Mesodermal cell (in vitro differentiated cells): ENCODE measurements around the gene NRTN.

Experiments used
- H3K27ac ChIP-seq: 2 replicates; pipeline ENCODE4 v1.7.0; 2013; ENCODE audit warnings: mild to moderate bottlenecking, low read depth, low read length, moderate library complexity; ENCODE audit not compliant: severe bottlenecking
- H3K36me3 ChIP-seq: 2 replicates; pipeline ENCODE4 v1.7.1; 2013; ENCODE audit warnings: mild to moderate bottlenecking, low read length, moderate library complexity; ENCODE audit not compliant: control insufficient read depth, insufficient read depth
- H3K4me1 ChIP-seq: one replicate; pipeline ENCODE4 v1.7.1; 2013; ENCODE audit warnings: mild to moderate bottlenecking, low read length; ENCODE audit not compliant: insufficient read depth, control insufficient read depth, poor library complexity, severe bottlenecking
- H3K4me3 ChIP-seq: 2 replicates; pipeline ENCODE4 v1.7.0; 2013; ENCODE audit warnings: low read length, control low read depth, mild to moderate bottlenecking; ENCODE audit not compliant: insufficient read depth, poor library complexity, severe bottlenecking; ENCODE audit errors: extremely low read depth
- H3K9me3 ChIP-seq: 2 replicates; pipeline ENCODE4 v1.7.1; 2013; ENCODE audit warnings: mild to moderate bottlenecking, low read length, moderate library complexity; ENCODE audit not compliant: control insufficient read depth
- WGBS, 2 experiments: methylation state at CpG; one replicate each; pipeline ENCODE4 v1.1.5; 2013; ENCODE audit warnings: missing lambda C conversion rate in 2 of 2; ENCODE audit not compliant: insufficient coverage in 2 of 2; 5-methylcytosine and 5-hydroxymethylcytosine counted together

Gene NRTN

DNA sequence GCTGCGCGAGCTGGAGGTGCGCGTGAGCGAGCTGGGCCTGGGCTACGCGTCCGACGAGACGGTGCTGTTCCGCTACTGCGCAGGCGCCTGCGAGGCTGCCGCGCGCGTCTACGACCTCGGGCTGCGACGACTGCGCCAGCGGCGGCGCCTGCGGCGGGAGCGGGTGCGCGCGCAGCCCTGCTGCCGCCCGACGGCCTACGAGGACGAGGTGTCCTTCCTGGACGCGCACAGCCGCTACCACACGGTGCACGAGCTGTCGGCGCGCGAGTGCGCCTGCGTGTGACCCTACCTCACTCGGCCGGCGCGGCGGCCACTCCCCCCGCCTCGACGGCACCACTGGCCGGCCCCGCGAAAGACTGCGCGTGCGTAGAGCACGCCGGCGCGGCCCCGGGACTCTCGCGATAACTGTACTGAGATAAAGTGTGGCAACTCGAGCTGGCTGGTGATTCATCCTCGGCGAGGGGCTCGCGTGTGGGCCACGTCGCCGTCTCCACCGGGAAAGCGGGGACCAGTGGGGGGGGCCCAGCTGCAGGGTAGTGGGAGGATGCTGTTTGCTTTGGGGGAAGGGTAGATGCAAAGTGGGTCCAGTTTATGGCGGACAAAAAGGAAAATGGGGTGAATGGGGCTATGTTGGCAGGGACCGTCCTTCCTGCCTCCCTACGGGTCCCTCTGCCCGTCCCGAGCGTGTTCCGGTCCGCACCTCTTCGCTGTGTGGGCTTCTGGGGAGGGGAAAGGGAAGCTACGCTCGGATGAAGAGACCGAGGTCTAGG lies 23.2 kb downstream of the NRTN start:
- no peaks in the 10 kb centered on the region for H3K36me3 ChIP-seq
- WGBS, 2 experiments = 1% methylated on average over 84 to 89 of the region's 91 CpGs
- no peaks in the 10 kb centered on the region for H3K4me1 ChIP-seq
- peak overlapping the region; percentile 97 for H3K27ac ChIP-seq
- H3K9me3 ChIP-seq = no peaks in the 10 kb centered on the region
- peak overlapping the region; percentile 61 for H3K4me3 ChIP-seq

DNA sequence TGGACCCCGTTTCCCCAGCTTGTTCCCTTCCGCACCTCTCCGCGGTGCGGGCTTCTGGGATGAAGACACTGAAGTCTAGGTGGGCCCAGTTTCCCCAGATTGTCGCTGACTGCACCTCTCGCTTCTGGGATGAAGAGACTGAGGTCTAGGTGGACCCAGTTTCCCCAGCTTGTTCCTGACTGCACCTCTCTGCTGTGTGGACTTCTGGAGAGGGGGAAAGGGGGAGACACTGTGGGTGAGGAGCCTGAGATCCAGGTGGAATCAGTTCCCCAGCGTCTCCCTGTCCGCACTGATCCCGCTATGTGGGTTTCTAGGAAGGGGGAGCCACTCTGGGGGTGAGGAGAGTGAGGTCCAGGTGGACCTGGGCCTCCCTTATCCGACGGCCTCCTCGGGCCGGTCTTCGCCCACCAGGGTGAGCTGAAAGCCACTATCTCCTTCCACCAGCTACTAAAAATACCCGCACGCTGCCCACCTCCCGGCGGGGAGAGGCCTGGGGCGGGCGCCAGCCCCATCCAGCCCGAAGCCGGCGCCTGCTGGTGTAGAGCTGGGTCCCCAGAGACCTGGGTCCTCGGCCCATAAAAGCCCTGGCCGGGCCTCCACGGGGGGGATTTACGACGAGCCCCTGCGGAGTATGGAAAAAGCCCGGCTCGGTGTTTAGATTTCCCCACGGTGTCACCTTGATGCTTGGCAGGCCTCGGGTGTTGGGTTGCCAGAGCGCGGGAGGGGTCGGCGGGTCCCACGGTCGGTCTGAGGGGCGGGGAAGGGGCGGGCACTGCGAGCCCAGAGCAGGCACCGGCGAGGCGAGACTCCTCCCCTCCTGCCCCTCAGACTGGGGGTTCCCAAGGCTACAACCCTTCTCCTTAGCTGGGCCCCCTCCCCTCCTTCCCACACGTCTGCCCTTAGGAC lies 24.0 kb downstream of the NRTN start:
- peak overlapping the region; percentile 61 for H3K4me3 ChIP-seq
- H3K27ac ChIP-seq = peak overlapping the region; percentile 97
- no peaks in the 10 kb centered on the region for H3K9me3 ChIP-seq
- no peaks in the 10 kb centered on the region for H3K4me1 ChIP-seq
- WGBS, 2 experiments = 6 to 12% methylated on average over 24 to 37 of the region's 47 CpGs
- H3K36me3 ChIP-seq = no peaks in the 10 kb centered on the region

DNA sequence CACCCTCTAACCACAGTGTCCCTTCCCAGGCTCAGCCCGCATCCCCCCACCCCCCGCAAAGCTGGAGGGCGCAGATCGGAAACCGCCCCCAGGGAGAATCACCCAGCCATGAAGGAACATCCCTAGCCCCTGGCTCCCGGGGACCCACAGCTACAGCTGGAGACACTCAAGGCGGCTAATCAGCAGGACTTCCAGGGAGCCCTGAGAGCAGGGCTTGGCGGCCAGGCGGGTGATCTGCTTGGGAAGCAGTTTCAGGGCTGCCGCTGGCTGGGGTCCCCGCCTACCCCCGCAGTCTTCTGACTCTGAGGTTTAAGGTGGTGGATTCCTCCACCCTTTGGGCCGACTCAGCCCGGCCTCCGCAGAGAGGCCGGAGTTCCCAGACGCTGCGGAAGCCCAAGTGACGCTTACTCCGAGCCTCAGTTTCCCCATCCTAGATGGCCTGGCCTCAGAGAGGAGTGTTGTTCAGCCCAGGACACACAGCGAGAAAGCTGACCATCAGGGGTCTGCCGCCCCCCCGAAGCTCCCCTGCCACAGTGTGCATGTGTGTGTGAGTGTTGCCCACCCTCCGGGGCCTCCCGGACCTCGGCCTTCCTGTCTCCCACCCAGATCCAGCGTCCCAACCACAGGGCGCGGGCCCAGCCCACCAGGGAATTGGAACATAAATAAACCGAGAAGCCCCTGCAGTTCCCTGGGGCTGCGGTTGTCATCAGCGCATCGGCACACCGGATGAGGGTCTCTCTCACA lies 24.9 kb downstream of the NRTN start:
- peak overlapping the region; percentile 97 for H3K27ac ChIP-seq
- H3K4me3 ChIP-seq = no peak overlapping the region
- no peaks in the 10 kb centered on the region for H3K9me3 ChIP-seq
- no peaks in the 10 kb centered on the region for H3K4me1 ChIP-seq
- no peaks in the 10 kb centered on the region for H3K36me3 ChIP-seq
- 87 to 90% methylated on average over 21 to 26 of the region's 34 CpGs for WGBS, 2 experiments

DNA sequence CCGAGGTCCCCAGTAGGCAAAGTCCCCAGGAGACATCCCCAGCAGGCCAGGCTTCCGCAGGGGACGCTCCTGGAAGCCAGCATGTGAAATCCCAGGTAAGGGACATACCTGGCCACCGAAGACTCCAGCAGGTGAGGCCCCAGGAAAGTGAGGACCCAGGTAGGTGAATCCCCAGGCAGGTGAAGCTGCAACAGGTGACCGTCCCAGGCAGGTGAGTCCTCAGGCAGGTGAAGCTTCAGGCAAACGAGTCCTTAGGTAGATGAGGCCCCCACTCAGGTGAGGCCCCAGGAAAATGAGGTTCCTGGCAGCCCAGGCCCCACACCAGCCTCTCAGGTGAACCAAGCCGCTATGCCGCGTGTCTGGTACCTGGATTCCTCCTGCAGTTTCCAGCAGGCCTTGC lies 26.3 kb downstream of the NRTN start:
- WGBS, 2 experiments = 84 to 95% methylated on average over 9 of the region's 9 CpGs
- no peaks in the 10 kb centered on the region for H3K9me3 ChIP-seq
- H3K27ac ChIP-seq = no peak overlapping the region
- H3K4me3 ChIP-seq = no peak overlapping the region
- no peaks in the 10 kb centered on the region for H3K36me3 ChIP-seq
- no peaks in the 10 kb centered on the region for H3K4me1 ChIP-seq

- no peaks in the 10 kb centered on the region for H3K36me3 ChIP-seq
- H3K9me3 ChIP-seq = no peaks in the 10 kb centered on the region
- no peaks in the 10 kb centered on the region for H3K4me1 ChIP-seq
- no peak overlapping the region for H3K27ac ChIP-seq
- 90 to 95% methylated on average over 19 to 21 of the region's 22 CpGs for WGBS, 2 experiments
- no peak overlapping the region for H3K4me3 ChIP-seq
These were observed 27.2 kb downstream of the NRTN start for GRCh38 chr19:5832061-5832460.

DNA sequence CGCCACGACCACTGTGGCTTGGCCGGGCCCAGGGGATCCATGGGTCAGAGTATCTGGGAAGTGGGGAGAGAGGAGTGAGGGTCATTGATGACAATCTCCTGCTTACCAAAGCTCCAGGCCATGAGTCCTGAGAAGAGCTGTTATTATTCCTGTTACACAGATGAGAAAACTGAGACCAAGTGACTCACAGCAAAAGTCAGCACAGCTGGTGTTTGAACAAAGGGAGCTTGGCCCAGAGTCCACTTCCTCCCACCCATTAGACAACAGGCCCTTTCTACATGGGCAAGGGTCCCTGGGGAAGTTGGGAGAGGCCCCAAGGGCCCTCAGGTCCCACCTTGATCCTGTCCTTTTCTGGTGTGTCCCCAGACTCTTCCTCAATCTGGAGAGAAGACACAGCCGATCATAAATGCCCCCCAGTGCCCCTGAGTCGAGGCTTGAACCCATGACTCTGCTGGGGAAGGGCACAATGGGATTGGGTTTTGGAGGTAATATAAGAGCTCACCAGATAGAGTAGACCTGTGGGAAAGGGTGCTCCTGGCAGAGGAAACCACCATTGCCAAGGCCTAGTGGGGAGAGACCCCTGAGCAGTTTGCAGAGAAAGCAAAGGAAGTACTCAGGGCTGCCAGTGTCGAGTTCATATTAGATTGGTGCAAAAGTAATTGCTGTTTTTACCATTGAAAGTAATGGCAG lies 27.8 kb downstream of the NRTN start:
- no peak overlapping the region for H3K27ac ChIP-seq
- no peaks in the 10 kb centered on the region for H3K36me3 ChIP-seq
- no peaks in the 10 kb centered on the region for H3K9me3 ChIP-seq
- H3K4me1 ChIP-seq = no peaks in the 10 kb centered on the region
- WGBS, 2 experiments = 92 to 100% methylated on average over 3 to 6 of the region's 6 CpGs
- H3K4me3 ChIP-seq = no peak overlapping the region

DNA sequence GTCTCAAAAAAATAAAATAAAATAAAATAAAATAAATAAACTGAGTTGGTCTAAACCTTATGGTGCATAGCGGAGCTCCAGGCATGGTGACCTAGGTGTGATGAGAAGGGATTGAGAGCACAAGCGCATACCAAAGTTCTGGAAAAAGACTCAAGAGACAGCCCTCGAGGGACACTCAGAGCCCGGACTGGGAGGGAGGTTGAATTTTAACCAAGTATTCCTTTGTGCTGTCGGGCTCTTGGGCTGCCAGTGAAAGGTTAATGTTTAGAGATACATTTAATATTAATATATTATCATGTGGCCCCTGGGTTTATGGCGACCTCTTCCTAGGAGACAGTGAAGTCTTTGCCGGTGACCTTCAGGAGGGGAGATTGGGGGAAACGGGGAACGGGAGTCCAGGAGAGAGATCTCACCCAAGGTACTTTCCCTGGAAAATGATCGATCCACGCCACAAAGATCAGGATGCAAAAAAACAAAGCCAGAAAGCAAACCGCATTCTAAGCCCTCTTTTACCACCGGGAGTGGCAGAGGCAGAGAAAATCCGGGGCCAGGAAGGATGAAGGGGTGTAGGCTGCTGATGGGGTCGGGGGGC lies 33.0 kb downstream of the NRTN start:
- no peaks in the 10 kb centered on the region for H3K36me3 ChIP-seq
- no peak overlapping the region for H3K27ac ChIP-seq
- H3K9me3 ChIP-seq = no peaks in the 10 kb centered on the region
- 95 to 96% methylated on average over 8 to 10 of the region's 15 CpGs for WGBS, 2 experiments
- no peaks in the 10 kb centered on the region for H3K4me1 ChIP-seq
- no peak overlapping the region for H3K4me3 ChIP-seq

- WGBS, 2 experiments = 95 to 97% methylated on average over 15 to 17 of the region's 20 CpGs
- no peaks in the 10 kb centered on the region for H3K4me1 ChIP-seq
- H3K4me3 ChIP-seq = no peak overlapping the region
- no peaks in the 10 kb centered on the region for H3K36me3 ChIP-seq
- no peak overlapping the region for H3K27ac ChIP-seq
- H3K9me3 ChIP-seq = no peaks in the 10 kb centered on the region
These were observed 33.6 kb downstream of the NRTN start for GRCh38 chr19:5838353-5839064.

DNA sequence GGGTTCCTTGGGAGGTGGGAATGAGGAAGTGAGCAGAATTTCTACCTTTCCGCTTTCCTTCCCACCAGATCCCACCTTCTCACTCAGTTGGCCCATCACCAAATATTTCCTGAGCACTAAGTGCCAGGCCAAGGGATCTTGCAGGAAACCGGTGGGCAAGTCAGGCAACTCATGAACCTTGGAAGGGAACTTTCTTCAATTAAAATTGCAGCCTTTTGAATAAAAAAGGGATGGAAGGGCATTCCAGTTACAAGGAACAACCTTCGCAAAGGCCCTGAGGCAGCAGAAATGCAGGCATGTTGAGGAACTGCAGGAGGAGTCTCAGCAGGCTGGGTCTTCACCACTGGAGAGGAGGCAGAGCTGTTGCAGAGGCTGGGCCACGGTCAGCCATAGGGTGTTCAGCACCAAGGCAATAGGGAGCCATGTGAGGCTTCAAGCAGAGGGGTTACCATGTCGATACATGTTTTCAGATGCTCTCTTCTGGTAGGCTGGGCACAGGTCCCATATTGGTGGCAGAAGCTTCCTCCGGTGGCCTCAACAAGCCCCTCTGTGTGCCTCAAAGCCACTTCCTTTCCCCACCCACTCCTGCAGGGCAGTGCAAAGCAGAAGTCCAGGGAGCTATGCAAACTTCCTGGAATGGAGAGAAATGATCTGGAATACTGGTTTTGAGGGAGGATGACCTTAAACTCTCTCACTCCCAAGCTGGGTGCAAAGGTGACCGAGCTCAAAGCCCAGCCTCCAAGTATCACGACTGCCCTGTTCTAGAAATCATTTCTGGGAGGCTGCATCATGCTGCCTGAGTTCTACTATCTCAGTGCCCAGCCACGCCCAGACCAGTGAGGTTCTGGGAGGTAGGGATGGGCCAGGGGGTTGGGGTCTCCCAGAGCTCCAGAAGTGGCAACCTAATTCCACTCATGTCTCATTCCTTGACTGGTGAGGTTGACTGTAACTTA lies 34.5 kb downstream of the NRTN start, which contains the start of gene FUT6:
Gene FUT6, minus strand, starts transcription at position 638 of the 953 bp plus-strand sequence. CDS start 7,135 bp downstream, outside the sequence.
- Histone ChIP-seq H3K9me3 (no peaks in the 10 kb centered on the region), H3K36me3 (no peaks in the 10 kb centered on the region), H3K4me3 (no peak within 1 kb of the TSS), H3K4me1 (no peaks in the 10 kb centered on the region), H3K27ac (no peak within 1 kb of the TSS)
- 88 to 94% methylated on average over 7 to 8 of the region's 9 CpGs for WGBS, 2 experiments
